ENCODE data around the gene ASIC5.
"Not testable (repeated sequence)": the region's sequence is repeated elsewhere in the genome, so short reads cannot be mapped to it uniquely, and the experiment has no call there.

Gene ASIC5

GRCh38 chr4:155866177-155866576 is at the start of gene ASIC5:
Gene ASIC5, minus strand, starts transcription at chr4:155866277. Its CDS starts 51 bp downstream, at chr4:155866226.
- no peak for DNase-seq

GRCh38 chr4:155914782-155915181 is 48.7 kb upstream of the ASIC5 start:
- DNase-seq: no peak

GRCh38 chr4:155911905-155912304 is 45.8 kb upstream of the ASIC5 start:
- DNase-seq: no peak

GRCh38 chr4:155909615-155910226 is 43.6 kb upstream of the ASIC5 start:
- no peak for DNase-seq

GRCh38 chr4:155908187-155909139 is 42.4 kb upstream of the ASIC5 start:
- no peak for DNase-seq

GRCh38 chr4:155907556-155907955 is 41.5 kb upstream of the ASIC5 start:
- DNase-seq: no peak

- DNase-seq: peak; percentile 75
These were observed 40.6 kb upstream of the ASIC5 start for GRCh38 chr4:155906554-155907247.

- no peak for DNase-seq
These were observed 38.3 kb upstream of the ASIC5 start for GRCh38 chr4:155904331-155904730.

- DNase-seq: no peak
These were observed 37.4 kb upstream of the ASIC5 start, which contains the start of gene TDO2 for GRCh38 chr4:155903453-155903852. Gene TDO2, plus strand, starts transcription at chr4:155903696. Its CDS starts 63 bp downstream, at chr4:155903759.

- DNase-seq: no peak
These were observed 34.9 kb upstream of the ASIC5 start for GRCh38 chr4:155901013-155901412.

GRCh38 chr4:155900381-155900780 is 34.3 kb upstream of the ASIC5 start:
- DNase-seq: no peak

GRCh38 chr4:155899891-155900290 is 33.8 kb upstream of the ASIC5 start:
- DNase-seq: no peak

GRCh38 chr4:155898371-155898770 is 32.3 kb upstream of the ASIC5 start:
- not testable (repeated sequence) for DNase-seq

GRCh38 chr4:155891058-155891457 is 25.0 kb upstream of the ASIC5 start:
- no peak for DNase-seq

GRCh38 chr4:155889946-155890345 is 23.9 kb upstream of the ASIC5 start:
- DNase-seq: no peak

- DNase-seq: no peak
These were observed 23.1 kb upstream of the ASIC5 start for GRCh38 chr4:155889031-155889793.

GRCh38 chr4:155887847-155888570 is 21.9 kb upstream of the ASIC5 start:
- DNase-seq: no peak

- DNase-seq: no peak
These were observed 21.0 kb upstream of the ASIC5 start for GRCh38 chr4:155887045-155887444.

- no peak for DNase-seq
These were observed 19.6 kb upstream of the ASIC5 start for GRCh38 chr4:155885666-155886065.

GRCh38 chr4:155883895-155884294 is 17.8 kb upstream of the ASIC5 start:
- no peak for DNase-seq

- no peak for DNase-seq
These were observed 15.5 kb upstream of the ASIC5 start for GRCh38 chr4:155881555-155881954.

- no peak for DNase-seq
These were observed 13.7 kb upstream of the ASIC5 start for GRCh38 chr4:155879767-155880166.
